ENCODE data around the gene REC114.
"Not testable (repeated sequence)": the region's sequence is repeated elsewhere in the genome, so short reads cannot be mapped to it uniquely, and the experiment has no call there.

The REC114 gene

GRCh38 chr15:73442968-73443367 is at the start of gene REC114:
Gene REC114, plus strand, starts transcription at chr15:73443164. Its CDS starts 22 bp downstream, at chr15:73443186.
- Histone ChIP-seq H3K4me3 (ENCODE audit: low read length) (no peak within 1 kb of the TSS), H2AFZ (ENCODE audit: low read depth, low read length) (no peak within 1 kb of the TSS), H3K4me1 (ENCODE audit: insufficient read depth, low read length) (no peaks in the 10 kb centered on the region), H3K27me3 (ENCODE audit: insufficient read depth, low read length) (peaks cover 12% of the 10 kb centered on the region), H3K9me3 (ENCODE audit: low read length) (no peaks in the 10 kb centered on the region), H3K36me3 (ENCODE audit: insufficient read depth, low read length) (no peaks in the 10 kb centered on the region)

DNA sequence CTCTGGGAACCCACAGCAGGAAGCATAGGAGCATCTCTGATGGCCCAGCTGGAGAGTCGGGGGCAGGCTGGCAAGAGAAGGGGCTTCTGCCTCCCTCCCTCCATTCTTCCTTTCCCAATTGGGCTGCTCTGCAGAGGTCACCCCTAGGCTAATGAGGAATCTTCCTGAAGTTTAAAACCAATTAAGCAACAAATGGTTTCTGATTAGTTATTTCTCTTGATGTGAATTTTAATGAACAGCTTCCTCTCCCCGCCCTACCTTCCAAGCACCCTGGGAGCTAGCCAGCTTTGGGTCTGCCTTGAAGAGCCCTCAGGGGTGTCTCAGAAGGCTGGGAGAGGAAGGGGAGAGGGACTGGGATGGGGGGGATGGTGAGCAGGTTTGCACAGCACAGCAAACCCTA is 49.6 kb upstream of the REC114 start:
- H2AFZ ChIP-seq (ENCODE audit: low read depth, low read length) = no peak overlapping the region
- H3K4me3 ChIP-seq (ENCODE audit: low read length) = no peak overlapping the region
- no peaks in the 10 kb centered on the region for H3K9me3 ChIP-seq (ENCODE audit: low read length)
- no peaks in the 10 kb centered on the region for H3K4me1 ChIP-seq (ENCODE audit: insufficient read depth, low read length)
- peaks cover 6% of the 10 kb centered on the region for H3K27me3 ChIP-seq (ENCODE audit: insufficient read depth, low read length)
- H3K36me3 ChIP-seq (ENCODE audit: insufficient read depth, low read length) = no peaks in the 10 kb centered on the region

DNA sequence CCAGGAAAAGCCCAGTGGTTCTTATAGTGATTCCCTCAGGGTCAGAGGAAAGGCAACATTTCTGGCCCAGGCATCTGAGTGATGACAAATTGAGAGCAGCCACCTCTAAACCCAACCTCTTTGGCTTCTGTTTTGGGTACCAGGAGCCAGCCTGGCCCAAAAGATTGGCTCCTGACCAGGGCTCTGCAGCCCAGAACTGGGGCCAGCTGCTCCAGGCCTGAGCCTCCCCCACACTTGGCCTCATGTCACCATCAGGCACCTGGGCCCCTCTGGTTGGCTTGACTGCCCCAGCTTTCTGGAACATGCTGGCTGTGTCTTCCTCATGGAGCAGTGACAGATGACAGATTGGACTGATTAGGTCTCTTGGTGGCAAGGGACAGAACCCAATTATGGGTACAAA is 48.2 kb upstream of the REC114 start:
- Histone ChIP-seq H3K4me1 (ENCODE audit: insufficient read depth, low read length) (no peaks in the 10 kb centered on the region), H3K9me3 (ENCODE audit: low read length) (no peaks in the 10 kb centered on the region), H3K36me3 (ENCODE audit: insufficient read depth, low read length) (no peaks in the 10 kb centered on the region), H3K4me3 (ENCODE audit: low read length) (no peak overlapping the region), H2AFZ (ENCODE audit: low read depth, low read length) (no peak overlapping the region), H3K27me3 (ENCODE audit: insufficient read depth, low read length) (peaks cover 11% of the 10 kb centered on the region)

DNA sequence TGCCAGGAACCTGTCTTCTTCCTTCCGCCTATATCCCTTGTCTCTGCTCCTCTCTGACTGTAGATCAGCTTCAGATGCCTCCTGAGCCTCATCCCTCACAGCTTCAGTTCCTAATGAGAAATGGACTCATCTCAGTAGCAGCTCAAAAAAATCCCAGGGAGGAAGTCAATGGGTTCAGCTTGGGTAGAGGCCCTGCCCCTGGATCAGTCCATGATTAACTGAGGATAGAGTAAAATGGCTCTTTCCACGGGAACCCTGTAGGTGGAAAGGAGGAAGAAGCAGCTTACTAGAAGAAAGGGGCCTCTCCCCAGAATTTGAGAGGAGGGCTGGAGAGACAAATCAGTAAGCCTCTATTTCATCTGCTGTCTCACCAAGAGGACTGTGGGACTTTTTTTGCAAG is 47.3 kb upstream of the REC114 start:
- Histone ChIP-seq H2AFZ (ENCODE audit: low read depth, low read length) (no peak overlapping the region), H3K27me3 (ENCODE audit: insufficient read depth, low read length) (peaks cover 10% of the 10 kb centered on the region), H3K4me3 (ENCODE audit: low read length) (no peak overlapping the region), H3K36me3 (ENCODE audit: insufficient read depth, low read length) (no peaks in the 10 kb centered on the region), H3K4me1 (ENCODE audit: insufficient read depth, low read length) (no peaks in the 10 kb centered on the region), H3K9me3 (ENCODE audit: low read length) (no peaks in the 10 kb centered on the region)

DNA sequence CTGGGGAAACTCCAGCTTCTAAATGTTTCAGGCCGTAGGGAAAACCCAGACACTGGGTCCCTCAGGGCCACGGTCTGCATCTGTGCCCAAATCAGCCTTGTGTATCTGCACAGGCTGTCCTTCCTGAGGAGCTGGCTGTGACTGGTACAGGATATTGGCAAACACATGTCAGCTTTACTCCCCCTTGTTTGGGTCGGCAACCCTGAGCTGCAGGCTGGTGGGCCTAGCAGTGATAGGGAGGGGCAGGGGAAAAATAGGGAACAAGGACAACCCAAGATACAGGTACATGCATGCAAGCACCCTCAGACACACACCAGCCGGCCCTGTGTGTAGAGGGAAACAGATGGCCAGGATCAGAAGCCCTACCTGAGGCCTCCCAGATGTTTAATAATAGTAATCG is 45.5 kb upstream of the REC114 start:
- no peaks in the 10 kb centered on the region for H3K36me3 ChIP-seq (ENCODE audit: insufficient read depth, low read length)
- H3K4me3 ChIP-seq (ENCODE audit: low read length) = no peak overlapping the region
- no peaks in the 10 kb centered on the region for H3K4me1 ChIP-seq (ENCODE audit: insufficient read depth, low read length)
- no peaks in the 10 kb centered on the region for H3K9me3 ChIP-seq (ENCODE audit: low read length)
- H3K27me3 ChIP-seq (ENCODE audit: insufficient read depth, low read length) = peaks cover 10% of the 10 kb centered on the region
- H2AFZ ChIP-seq (ENCODE audit: low read depth, low read length) = no peak overlapping the region

DNA sequence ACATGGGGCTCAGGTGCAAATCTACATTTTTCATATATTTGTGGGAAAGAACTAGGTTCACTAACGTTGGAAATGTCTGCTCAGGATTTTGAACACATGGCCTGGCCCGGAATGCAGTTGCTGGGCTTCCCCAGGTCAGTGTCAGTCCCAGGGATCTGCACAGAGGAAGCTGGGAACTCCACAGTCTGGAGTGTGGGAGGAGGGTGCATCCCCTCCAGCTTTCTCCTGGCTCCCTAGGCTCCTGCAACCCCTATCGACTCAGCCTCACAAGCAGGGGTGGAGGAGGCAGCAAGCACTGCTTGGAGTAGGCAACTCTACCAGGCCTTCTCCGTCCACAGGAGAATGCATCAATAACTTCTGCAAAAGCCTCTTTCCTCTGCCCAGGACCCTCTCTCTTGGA is 44.1 kb upstream of the REC114 start:
- Histone ChIP-seq H2AFZ (ENCODE audit: low read depth, low read length) (no peak overlapping the region), H3K4me1 (ENCODE audit: insufficient read depth, low read length) (no peaks in the 10 kb centered on the region), H3K9me3 (ENCODE audit: low read length) (no peaks in the 10 kb centered on the region), H3K36me3 (ENCODE audit: insufficient read depth, low read length) (no peaks in the 10 kb centered on the region), H3K27me3 (ENCODE audit: insufficient read depth, low read length) (peaks cover 10% of the 10 kb centered on the region), H3K4me3 (ENCODE audit: low read length) (no peak overlapping the region)

DNA sequence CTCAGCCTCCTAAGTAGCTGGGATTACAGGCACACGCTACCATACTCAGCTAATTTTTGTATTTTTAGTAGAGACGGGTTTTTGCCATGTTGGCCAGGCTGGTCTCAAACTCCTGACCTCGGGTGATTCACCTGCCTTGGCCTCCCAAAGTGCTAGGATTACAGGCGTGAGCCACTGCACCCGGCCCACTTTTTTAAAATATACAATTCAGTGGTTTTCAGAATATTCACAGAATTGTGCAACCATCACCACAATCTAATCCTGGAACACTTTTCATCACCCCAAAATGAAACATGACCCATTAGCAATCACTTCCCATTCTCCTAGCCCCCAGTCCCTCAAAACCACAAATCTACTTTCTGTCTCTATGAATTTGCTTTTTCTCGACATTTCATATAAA is 42.7 kb upstream of the REC114 start:
- H2AFZ ChIP-seq (ENCODE audit: low read depth, low read length); H3K4me1 ChIP-seq (ENCODE audit: insufficient read depth, low read length); H3K9me3 ChIP-seq (ENCODE audit: low read length); H3K36me3 ChIP-seq (ENCODE audit: insufficient read depth, low read length); H3K4me3 ChIP-seq (ENCODE audit: low read length); H3K27me3 ChIP-seq (ENCODE audit: insufficient read depth, low read length): not testable (repeated sequence)

DNA sequence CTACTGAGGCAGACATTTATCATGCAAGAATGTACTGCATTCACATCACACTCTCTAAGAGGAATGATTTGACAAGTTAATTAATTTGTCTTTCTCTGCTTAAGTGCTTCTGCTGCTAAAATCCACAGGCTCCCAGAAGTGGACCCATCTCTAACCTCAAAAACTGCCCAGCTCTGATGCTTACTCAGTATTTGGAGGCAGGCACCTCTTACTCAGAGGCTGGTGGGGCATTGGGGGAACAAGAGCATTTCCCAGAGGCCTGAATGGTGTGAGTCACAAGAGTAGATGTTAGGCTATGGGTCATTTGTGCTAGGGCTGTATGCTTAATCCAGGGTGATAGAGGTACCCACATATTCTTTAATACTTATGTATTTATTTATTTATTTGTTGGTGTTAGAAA is 39.8 kb upstream of the REC114 start:
- no peaks in the 10 kb centered on the region for H3K9me3 ChIP-seq (ENCODE audit: low read length)
- no peak overlapping the region for H2AFZ ChIP-seq (ENCODE audit: low read depth, low read length)
- no peaks in the 10 kb centered on the region for H3K36me3 ChIP-seq (ENCODE audit: insufficient read depth, low read length)

GRCh38 chr15:73414876-73415275 is 28.1 kb upstream of the REC114 start:
- H3K4me1 ChIP-seq (ENCODE audit: insufficient read depth, low read length) = no peaks in the 10 kb centered on the region
- no peaks in the 10 kb centered on the region for H3K36me3 ChIP-seq (ENCODE audit: insufficient read depth, low read length)
- H2AFZ ChIP-seq (ENCODE audit: low read depth, low read length) = no peak overlapping the region
- no peaks in the 10 kb centered on the region for H3K9me3 ChIP-seq (ENCODE audit: low read length)
- no peaks in the 10 kb centered on the region for H3K27me3 ChIP-seq (ENCODE audit: insufficient read depth, low read length)
- no peak overlapping the region for H3K4me3 ChIP-seq (ENCODE audit: low read length)

More for the DNA sequence above, 39.8 kb upstream of the REC114 start:
- H3K4me1 ChIP-seq (ENCODE audit: insufficient read depth, low read length) = no peaks in the 10 kb centered on the region
- no peak overlapping the region for H3K4me3 ChIP-seq (ENCODE audit: low read length)
- peaks cover 6% of the 10 kb centered on the region for H3K27me3 ChIP-seq (ENCODE audit: insufficient read depth, low read length)

GRCh38 chr15:73424506-73424905 is 18.5 kb upstream of the REC114 start:
- Histone ChIP-seq H2AFZ (ENCODE audit: low read depth, low read length) (no peak overlapping the region), H3K9me3 (ENCODE audit: low read length) (no peaks in the 10 kb centered on the region), H3K4me1 (ENCODE audit: insufficient read depth, low read length) (no peaks in the 10 kb centered on the region), H3K4me3 (ENCODE audit: low read length) (no peak overlapping the region), H3K36me3 (ENCODE audit: insufficient read depth, low read length) (no peaks in the 10 kb centered on the region), H3K27me3 (ENCODE audit: insufficient read depth, low read length) (peaks cover 3% of the 10 kb centered on the region)

DNA sequence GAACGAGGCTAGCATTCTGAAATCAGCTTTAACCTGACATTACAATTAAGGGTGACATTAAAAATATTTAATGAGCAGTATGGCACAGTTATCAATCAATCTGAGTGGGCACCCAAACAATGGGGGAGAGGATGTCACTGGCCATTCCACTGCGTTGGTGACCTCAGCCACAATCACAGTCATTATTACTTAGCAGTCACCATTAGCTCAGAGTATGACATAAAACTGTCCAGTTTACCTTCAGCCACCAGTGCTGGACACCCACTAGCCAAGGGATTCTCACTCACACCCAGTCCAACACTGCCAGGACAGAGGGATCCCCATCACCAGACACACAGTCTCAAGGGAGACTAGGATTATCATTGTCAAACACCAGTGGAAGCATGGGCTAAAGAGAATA is 17.5 kb upstream of the REC114 start:
- H3K4me3 ChIP-seq (ENCODE audit: low read length) = no peak overlapping the region
- H3K9me3 ChIP-seq (ENCODE audit: low read length) = no peaks in the 10 kb centered on the region
- H3K36me3 ChIP-seq (ENCODE audit: insufficient read depth, low read length) = no peaks in the 10 kb centered on the region
- no peak overlapping the region for H2AFZ ChIP-seq (ENCODE audit: low read depth, low read length)
- no peaks in the 10 kb centered on the region for H3K4me1 ChIP-seq (ENCODE audit: insufficient read depth, low read length)
- peaks cover 3% of the 10 kb centered on the region for H3K27me3 ChIP-seq (ENCODE audit: insufficient read depth, low read length)

DNA sequence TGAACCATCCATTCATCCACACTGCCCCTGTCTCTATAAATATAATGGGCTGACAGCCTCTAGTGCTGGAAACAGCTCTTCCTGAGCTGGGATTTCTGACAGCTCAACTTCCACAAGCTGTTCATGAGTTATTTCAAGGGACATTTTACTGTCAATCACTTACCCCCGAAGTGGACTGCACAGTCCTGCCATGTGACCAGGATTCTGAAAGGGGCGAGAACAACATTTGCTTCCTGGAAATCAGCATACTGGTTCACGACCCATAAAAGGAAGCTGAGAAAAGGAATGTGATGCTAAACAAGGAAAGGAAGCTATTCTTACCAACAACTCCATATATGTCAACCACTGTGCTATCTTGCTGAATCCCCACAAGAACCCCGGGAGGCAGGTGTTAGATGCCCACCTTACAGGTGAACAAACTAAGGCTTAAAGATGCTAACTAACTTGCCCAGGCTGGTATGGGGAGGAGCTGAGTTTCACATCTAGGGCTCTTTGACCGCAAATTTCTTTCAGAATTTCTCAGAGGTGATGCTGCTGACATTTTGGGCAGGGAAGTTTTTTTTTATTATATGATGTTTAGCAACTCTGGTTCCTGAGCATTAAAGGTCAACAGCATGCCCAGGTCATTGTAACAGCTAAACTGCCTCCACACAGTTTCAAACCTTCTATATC is 16.5 kb upstream of the REC114 start:
- Histone ChIP-seq H3K27me3 (ENCODE audit: insufficient read depth, low read length) (peaks cover 3% of the 10 kb centered on the region), H3K9me3 (ENCODE audit: low read length) (no peaks in the 10 kb centered on the region), H3K4me3 (ENCODE audit: low read length) (no peak overlapping the region), H3K36me3 (ENCODE audit: insufficient read depth, low read length) (no peaks in the 10 kb centered on the region), H3K4me1 (ENCODE audit: insufficient read depth, low read length) (no peaks in the 10 kb centered on the region), H2AFZ (ENCODE audit: low read depth, low read length) (no peak overlapping the region)

DNA sequence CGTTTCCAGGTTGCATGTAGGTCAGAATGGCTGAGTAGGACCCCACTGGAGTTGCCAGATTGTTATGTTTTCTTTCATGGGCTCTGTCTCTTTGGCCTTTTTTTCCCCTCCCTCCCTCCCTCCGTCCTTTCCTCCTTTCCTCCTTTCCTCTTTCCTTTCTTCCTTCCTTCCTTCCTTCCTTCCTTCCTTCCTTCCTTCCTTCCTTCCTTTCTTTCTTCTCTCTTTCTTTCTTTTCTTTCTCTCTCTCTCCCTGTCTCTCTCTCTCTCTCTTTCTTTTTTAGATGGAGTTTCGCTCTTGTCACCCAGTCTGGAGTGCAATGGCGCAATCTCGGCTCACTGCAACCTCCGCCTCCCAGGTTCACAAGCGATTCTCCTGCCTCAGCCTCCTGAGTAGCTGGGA is 11.6 kb upstream of the REC114 start:
- not testable (repeated sequence) for H3K36me3 ChIP-seq (ENCODE audit: insufficient read depth, low read length); H3K4me3 ChIP-seq (ENCODE audit: low read length); H3K27me3 ChIP-seq (ENCODE audit: insufficient read depth, low read length); H3K9me3 ChIP-seq (ENCODE audit: low read length); H3K4me1 ChIP-seq (ENCODE audit: insufficient read depth, low read length); H2AFZ ChIP-seq (ENCODE audit: low read depth, low read length)

DNA sequence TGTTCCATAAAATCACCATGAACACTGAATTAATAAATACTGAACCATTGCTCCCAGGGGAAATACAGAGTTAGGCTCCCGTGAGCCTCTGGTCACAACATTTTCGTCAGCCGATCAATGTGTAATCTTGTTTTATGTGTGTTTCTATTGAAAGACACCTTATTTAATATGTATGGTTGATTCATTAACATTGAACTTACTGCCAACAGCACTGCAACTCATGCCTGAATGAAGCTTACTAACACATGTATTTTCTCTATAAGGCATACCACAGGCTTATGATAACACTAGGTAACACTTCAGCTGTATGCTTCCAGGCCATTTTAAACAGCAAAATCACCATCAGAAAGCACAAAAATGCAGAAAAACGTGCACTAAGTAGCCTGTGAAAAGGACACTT is 9.1 kb upstream of the REC114 start:
- Histone ChIP-seq H3K9me3 (ENCODE audit: low read length) (no peaks in the 10 kb centered on the region), H3K4me3 (ENCODE audit: low read length) (no peak overlapping the region), H3K4me1 (ENCODE audit: insufficient read depth, low read length) (no peaks in the 10 kb centered on the region), H2AFZ (ENCODE audit: low read depth, low read length) (no peak overlapping the region), H3K27me3 (ENCODE audit: insufficient read depth, low read length) (peaks cover 4% of the 10 kb centered on the region), H3K36me3 (ENCODE audit: insufficient read depth, low read length) (no peaks in the 10 kb centered on the region)

Data from neuron (in vitro differentiated cells).